Ectodermal cell (in vitro differentiated cells): ENCODE measurements around the gene RIBC2.

ENCODE experiments used
- H3K27ac ChIP-seq: 2 replicates; pipeline ENCODE4 v1.7.0; 2013; ENCODE audit warnings: mild to moderate bottlenecking, low read depth, low read length; ENCODE audit not compliant: insufficient read depth, poor library complexity, severe bottlenecking
- H3K27me3 ChIP-seq: 2 replicates; pipeline ENCODE4 v1.7.0; 2013; ENCODE audit warnings: mild to moderate bottlenecking, low read length; ENCODE audit not compliant: insufficient read depth, control insufficient read depth, poor library complexity, severe bottlenecking
- H3K36me3 ChIP-seq: one replicate; pipeline ENCODE4 v1.7.0; 2013; ENCODE audit warnings: low read length; ENCODE audit not compliant: control insufficient read depth, insufficient read depth
- H3K4me1 ChIP-seq: one replicate; pipeline ENCODE4 v1.7.0; 2013; ENCODE audit warnings: low read length; ENCODE audit not compliant: control insufficient read depth, insufficient read depth
- H3K4me3 ChIP-seq: 2 replicates; pipeline ENCODE4 v1.7.0; 2013; ENCODE audit warnings: low read depth, low read length, control low read depth; ENCODE audit not compliant: insufficient read depth
- H3K9me3 ChIP-seq: 2 replicates; pipeline ENCODE4 v1.7.0; 2013; ENCODE audit warnings: mild to moderate bottlenecking, low read length, moderate library complexity; ENCODE audit not compliant: control insufficient read depth
- WGBS, 2 experiments: methylation state at CpG; one replicate each; pipeline ENCODE4 v1.1.7; 2013; ENCODE audit warnings: missing lambda C conversion rate in 2 of 2; 5-methylcytosine and 5-hydroxymethylcytosine counted together

The RIBC2 gene

GRCh38 chr22:45470871-45471270 is 57.4 kb downstream of the RIBC2 start:
- Histone ChIP-seq H3K27ac (no peak overlapping the region), H3K4me3 (no peak overlapping the region)

GRCh38 chr22:45472426-45472825 is 58.9 kb downstream of the RIBC2 start:
- H3K4me1 ChIP-seq = peaks cover 7% of the 10 kb centered on the region
- 92 to 97% methylated on average over 3 of the region's 3 CpGs for WGBS, 2 experiments
- no peak overlapping the region for H3K27ac ChIP-seq
- peaks cover 4% of the 10 kb centered on the region for H3K27me3 ChIP-seq
- H3K36me3 ChIP-seq = no peaks in the 10 kb centered on the region
- no peaks in the 10 kb centered on the region for H3K9me3 ChIP-seq
- H3K4me3 ChIP-seq = no peak overlapping the region

More at GRCh38 chr22:45470871-45471270, 57.4 kb downstream of the RIBC2 start:
- Histone ChIP-seq H3K4me1 (peaks cover 7% of the 10 kb centered on the region), H3K9me3 (no peaks in the 10 kb centered on the region), H3K36me3 (no peaks in the 10 kb centered on the region), H3K27me3 (peaks cover 4% of the 10 kb centered on the region)
- 61 to 69% methylated on average over 11 of the region's 11 CpGs for WGBS, 2 experiments

GRCh38 chr22:45473626-45474237 is 60.2 kb downstream of the RIBC2 start:
- no peaks in the 10 kb centered on the region for H3K36me3 ChIP-seq
- H3K4me3 ChIP-seq = no peak overlapping the region
- H3K27me3 ChIP-seq = peaks cover 4% of the 10 kb centered on the region
- WGBS, 2 experiments = 60 to 68% methylated on average over 4 to 6 of the region's 6 CpGs
- H3K4me1 ChIP-seq = peaks cover 7% of the 10 kb centered on the region
- no peaks in the 10 kb centered on the region for H3K9me3 ChIP-seq
- peak overlapping the region; percentile 44 for H3K27ac ChIP-seq

- H3K4me3 ChIP-seq = no peak overlapping the region
- H3K27ac ChIP-seq = no peak overlapping the region
- H3K36me3 ChIP-seq = no peaks in the 10 kb centered on the region
- peaks cover 4% of the 10 kb centered on the region for H3K27me3 ChIP-seq
- peaks cover 7% of the 10 kb centered on the region for H3K4me1 ChIP-seq
- no peaks in the 10 kb centered on the region for H3K9me3 ChIP-seq
- WGBS, 2 experiments = 79 to 84% methylated on average over 7 to 8 of the region's 8 CpGs
Measured at GRCh38 chr22:45475063-45475747, 61.7 kb downstream of the RIBC2 start.

- WGBS, 2 experiments = 91 to 93% methylated on average over 15 of the region's 15 CpGs
- H3K36me3 ChIP-seq = no peaks in the 10 kb centered on the region
- H3K4me1 ChIP-seq = peaks cover 7% of the 10 kb centered on the region
- no peak overlapping the region for H3K4me3 ChIP-seq
- H3K9me3 ChIP-seq = no peaks in the 10 kb centered on the region
- peaks cover 4% of the 10 kb centered on the region for H3K27me3 ChIP-seq
- no peak overlapping the region for H3K27ac ChIP-seq
Measured at GRCh38 chr22:45475851-45476514, 62.5 kb downstream of the RIBC2 start.

GRCh38 chr22:45476814-45477213 is 63.3 kb downstream of the RIBC2 start:
- Histone ChIP-seq H3K9me3 (no peaks in the 10 kb centered on the region), H3K27ac (no peak overlapping the region), H3K36me3 (no peaks in the 10 kb centered on the region), H3K4me1 (peaks cover 11% of the 10 kb centered on the region), H3K4me3 (no peak overlapping the region), H3K27me3 (peaks cover 4% of the 10 kb centered on the region)
- WGBS, 2 experiments = 82 to 86% methylated on average over 5 to 6 of the region's 6 CpGs

GRCh38 chr22:45477366-45478107 is 64.0 kb downstream of the RIBC2 start:
- Histone ChIP-seq H3K36me3 (no peaks in the 10 kb centered on the region), H3K9me3 (no peaks in the 10 kb centered on the region), H3K4me1 (peaks cover 14% of the 10 kb centered on the region), H3K27me3 (peaks cover 4% of the 10 kb centered on the region), H3K27ac (no peak overlapping the region), H3K4me3 (no peak overlapping the region)
- WGBS, 2 experiments = 93 to 97% methylated on average over 7 of the region's 7 CpGs

- Histone ChIP-seq H3K27ac (no peak overlapping the region), H3K4me1 (peaks cover 14% of the 10 kb centered on the region), H3K4me3 (no peak overlapping the region), H3K9me3 (no peaks in the 10 kb centered on the region), H3K27me3 (peaks cover 4% of the 10 kb centered on the region), H3K36me3 (no peaks in the 10 kb centered on the region)
- WGBS, 2 experiments = 80 to 83% methylated on average over 11 of the region's 11 CpGs
Measured at GRCh38 chr22:45478108-45478771, 64.7 kb downstream of the RIBC2 start.

- WGBS, 2 experiments = 96 to 97% methylated on average over 3 of the region's 3 CpGs
- H3K36me3 ChIP-seq = no peaks in the 10 kb centered on the region
- H3K4me3 ChIP-seq = no peak overlapping the region
- H3K27me3 ChIP-seq = peaks cover under 1% of the 10 kb centered on the region
- no peak overlapping the region for H3K27ac ChIP-seq
- H3K9me3 ChIP-seq = no peaks in the 10 kb centered on the region
- peaks cover 8% of the 10 kb centered on the region for H3K4me1 ChIP-seq
Measured at GRCh38 chr22:45480717-45481116, 67.2 kb downstream of the RIBC2 start.
